HTERT RPE-1 (cell line): ENCODE data around the gene STK17B.
"Not testable (repeated sequence)": the region's sequence is repeated elsewhere in the genome, so short reads cannot be mapped to it uniquely, and the experiment has no call there.

Source experiments
- in situ Hi-C: fragments of 300-500 bp; cut with MboI; formaldehyde crosslinking; loops from 4 replicates; pipeline ENCODE4 v1.14.3; 2020; ENCODE audit warnings: low sequenced_read_pairs

The STK17B gene

GRCh38 chr2:196113061-196113974 lies 58.1 kb downstream of the STK17B start:
- in situ Hi-C loops, result no loop called here

DNA sequence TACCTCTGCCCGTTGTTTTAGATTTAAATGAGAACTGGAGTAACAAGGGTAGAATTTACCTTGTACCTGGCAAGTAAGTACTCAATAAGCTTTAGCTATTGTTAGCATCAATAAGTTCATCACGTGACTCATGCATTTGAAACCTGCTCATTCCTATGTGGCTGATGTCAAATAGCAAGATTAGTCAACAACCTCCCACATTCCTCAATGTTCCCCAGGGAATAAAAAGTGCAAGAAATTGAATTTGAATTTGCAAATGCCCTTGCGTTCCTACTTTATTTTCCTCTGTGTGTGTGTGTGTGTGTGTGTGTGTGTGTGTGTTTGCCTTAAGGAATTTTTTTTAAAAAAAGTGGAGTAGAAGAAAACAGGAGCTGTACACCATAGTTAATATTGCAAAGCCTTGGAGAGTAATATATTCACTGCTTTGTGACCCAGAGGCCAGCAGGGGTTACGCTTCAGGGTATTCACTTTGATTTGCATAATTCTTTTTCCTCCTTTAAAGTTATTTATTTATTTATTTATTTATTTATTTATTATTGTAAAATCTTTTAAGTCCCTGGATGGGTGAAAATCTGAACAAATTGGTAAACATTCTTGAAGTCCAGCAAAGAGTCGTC lies 58.9 kb downstream of the STK17B start:
- in situ Hi-C loops, result no loop called here

DNA sequence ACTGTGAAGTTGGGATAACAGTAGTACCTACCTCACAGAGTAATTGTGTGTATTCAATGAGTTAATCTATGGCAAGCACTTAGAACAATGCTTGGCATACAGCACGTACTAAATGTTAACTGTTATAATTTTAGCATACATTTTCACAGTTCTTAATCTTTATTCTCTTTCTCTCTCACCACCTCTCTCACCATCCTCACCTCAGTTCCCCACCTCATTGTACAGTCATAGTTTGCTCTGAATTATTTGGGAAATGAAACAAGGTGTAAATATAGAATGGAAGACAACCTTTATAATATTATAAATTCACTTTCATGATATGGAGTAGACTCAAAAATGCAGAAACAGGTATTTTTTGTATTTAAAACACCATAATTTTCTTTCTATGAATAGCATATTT lies 62.8 kb downstream of the STK17B start:
- in situ Hi-C loops, result no loop called here

DNA sequence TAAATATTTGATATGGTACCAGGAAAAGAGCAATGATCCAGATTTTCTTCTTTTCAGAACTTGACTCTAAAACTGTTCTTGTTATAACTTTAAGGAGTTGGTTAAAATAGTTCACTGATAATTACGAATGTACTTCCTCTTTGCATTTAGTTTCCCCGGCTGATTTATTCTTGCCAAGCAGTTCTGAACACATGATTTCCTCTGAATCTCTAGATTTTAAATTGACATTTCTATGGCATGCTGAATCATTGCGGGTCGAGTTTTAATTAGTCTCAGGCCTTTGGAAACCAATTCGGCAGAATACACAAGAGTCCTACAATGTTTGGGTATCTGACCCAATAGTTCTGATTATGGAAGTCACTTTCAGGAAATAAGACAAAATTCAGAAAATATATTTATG lies 65.4 kb downstream of the STK17B start:
- in situ Hi-C loops, result no loop called here

- in situ Hi-C loops, result no loop called here
These were observed 67.3 kb downstream of the STK17B start for GRCh38 chr2:196104066-196104465.

- in situ Hi-C loops, result no loop called here
These were observed 67.8 kb downstream of the STK17B start for GRCh38 chr2:196103626-196104025.

GRCh38 chr2:196101325-196101991 lies 69.9 kb downstream of the STK17B start:
- in situ Hi-C loops, result no loop called here

DNA sequence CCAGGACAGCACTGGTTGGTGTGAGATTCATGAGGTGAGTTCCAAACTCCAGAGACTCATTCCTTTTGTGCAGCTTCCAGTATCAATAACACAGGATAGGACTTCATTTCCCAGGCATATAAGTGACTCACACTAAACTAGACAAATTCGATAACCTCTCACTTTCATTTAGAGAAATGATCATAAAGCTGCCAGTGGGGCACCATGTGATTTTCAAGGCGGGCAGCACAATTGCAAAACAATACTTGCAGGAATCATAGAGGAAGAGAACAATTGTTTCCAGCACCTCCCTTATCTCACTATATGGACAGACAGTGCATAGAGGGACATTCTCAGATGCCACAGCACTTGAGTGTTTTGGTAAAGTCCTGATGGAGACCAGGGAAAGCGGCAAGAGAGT lies 71.5 kb downstream of the STK17B start:
- in situ Hi-C loops, result no loop called here

DNA sequence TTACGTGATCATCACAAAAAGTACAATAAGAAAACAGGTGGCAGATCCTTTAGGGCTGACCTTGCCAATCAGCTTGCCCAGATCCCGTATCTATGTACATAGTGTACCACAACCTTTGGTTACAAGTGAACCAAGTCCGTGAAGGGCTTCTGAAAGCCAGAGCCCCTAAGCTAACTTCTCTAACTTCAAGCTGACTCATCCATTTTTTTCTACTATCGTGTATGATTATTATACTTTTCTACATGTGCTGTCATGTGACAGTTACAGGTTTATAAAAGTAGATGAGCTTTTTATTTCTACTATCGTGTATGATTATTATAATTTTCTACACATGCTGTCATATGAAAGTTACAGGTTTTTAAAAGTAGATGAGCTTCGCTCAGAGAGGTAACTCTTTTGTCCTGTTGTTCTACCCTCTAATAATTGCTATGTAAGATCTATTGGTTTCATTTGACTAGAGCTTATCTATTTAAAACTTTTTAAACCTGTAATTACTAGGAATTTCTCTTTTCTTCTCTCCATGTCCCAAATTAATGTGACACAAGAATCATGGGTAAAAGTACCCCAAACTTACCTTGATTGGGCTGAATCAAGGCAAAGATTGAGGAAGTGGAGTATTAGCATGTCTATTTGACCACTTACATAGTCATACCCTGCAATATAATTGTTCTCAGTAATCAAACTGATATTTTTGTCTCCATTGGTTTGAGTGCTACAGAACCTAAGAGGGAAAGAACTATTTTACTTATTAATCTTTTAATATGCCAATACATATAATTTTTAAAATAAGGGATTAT lies 73.3 kb downstream of the STK17B start:
- in situ Hi-C loops, result no loop called here

GRCh38 chr2:196096982-196097745 lies 74.2 kb downstream of the STK17B start:
- in situ Hi-C loops, result no loop called here

GRCh38 chr2:196096264-196096663 lies 75.1 kb downstream of the STK17B start:
- in situ Hi-C loops, result no loop called here

- in situ Hi-C loops, result not testable (repeated sequence)
These were observed 81.9 kb downstream of the STK17B start for GRCh38 chr2:196089448-196089847.

DNA sequence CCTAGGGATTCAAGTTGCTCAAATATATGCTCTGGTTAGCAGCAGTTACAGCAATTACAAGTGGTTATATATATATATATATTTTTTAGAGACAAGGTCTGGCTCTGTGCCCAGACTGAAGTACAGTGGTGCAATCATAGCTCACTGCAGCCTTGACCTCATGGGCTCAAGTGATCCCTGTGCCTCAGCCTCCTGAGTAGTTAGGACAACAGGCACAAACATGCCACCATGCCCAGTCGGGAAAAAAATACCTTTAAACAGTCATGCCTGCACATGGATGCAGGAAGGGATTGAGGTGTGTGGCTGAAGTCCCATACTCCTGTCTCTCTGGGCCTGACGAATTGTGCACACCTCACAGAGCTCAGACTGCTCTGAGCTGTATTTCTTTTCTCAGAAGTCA lies 83.2 kb downstream of the STK17B start:
- in situ Hi-C loops, result no loop called here

- in situ Hi-C loops, result no loop called here
These were observed 84.6 kb downstream of the STK17B start for GRCh38 chr2:196086517-196087368.

- in situ Hi-C loops, result no loop called here
These were observed 87.8 kb downstream of the STK17B start for GRCh38 chr2:196083601-196084000.
